CD14-positive monocyte (primary cell): ENCODE data around the gene DMXL1. TPM values are rescaled to one million over a fixed set of nuclear protein-coding genes. Genes with fewer than 3 reads are reported as not detected.

Experiments
- DNase-seq, 3 donors: peaks; one replicate each; pipeline ENCODE4 v3.0.0-alpha.2; 2011 to 2022
- H2AFZ ChIP-seq: 2 replicates; pipeline ENCODE4 v1.6.0; 2012; ENCODE audit warnings: mild to moderate bottlenecking, low read depth, low read length, inconsistent platforms; ENCODE audit not compliant: insufficient read depth, poor library complexity, severe bottlenecking
- H3K27ac ChIP-seq, 2 donors: 1 replicate in 1 of 2; 2 replicates in 1 of 2; pipeline ENCODE4 v1.5.1; 2012 to 2013; ENCODE audit warnings: low read length in 2 of 2, control low read depth in 1 of 2, inconsistent platforms in 1 of 2, low read depth in 1 of 2, mild to moderate bottlenecking in 1 of 2
- H3K27me3 ChIP-seq, 2 donors: one replicate each; pipeline versions ENCODE4 v1.6.0 to v1.6.1; 2011 to 2013; ENCODE audit warnings: low read length in 2 of 2; ENCODE audit not compliant: control insufficient read depth in 2 of 2, insufficient read depth in 2 of 2
- H3K36me3 ChIP-seq, 2 donors: replicated peaks in 1 of 2; 1 replicate in 1 of 2; 2 replicates in 1 of 2; pipeline versions ENCODE4 v1.5.1 to v1.6.1; 2012 to 2013; ENCODE audit warnings: low read length in 2 of 2, control low read depth in 1 of 2, inconsistent platforms in 1 of 2, mild to moderate bottlenecking in 1 of 2; ENCODE audit not compliant: insufficient read depth in 2 of 2, control insufficient read depth in 1 of 2
- H3K4me1 ChIP-seq, 2 donors: 1 replicate in 1 of 2; 2 replicates in 1 of 2; pipeline versions ENCODE4 v1.5.1 to v1.6.1; 2012 to 2013; ENCODE audit warnings: low read length in 2 of 2, control low read depth in 1 of 2, inconsistent platforms in 1 of 2, mild to moderate bottlenecking in 1 of 2, moderate library complexity in 1 of 2; ENCODE audit not compliant: insufficient read depth in 2 of 2, control insufficient read depth in 1 of 2
- H3K4me2 ChIP-seq: replicated peaks from 2 replicates; pipeline ENCODE3; 2012; ENCODE audit warnings: low read length, moderate library complexity, mild to moderate bottlenecking; ENCODE audit not compliant: poor library complexity, severe bottlenecking; ENCODE audit errors: extremely low read depth
- H3K4me3 ChIP-seq, 3 experiments: fragments of 200-600 bp in 1 of 3; sonication (generic) in 1 of 3; replicated peaks in 1 of 3; 1 replicate in 2 of 3; 2 replicates in 1 of 3; pipeline ENCODE4 v1.5.1; 2011 to 2013; ENCODE audit warnings: low read length in 3 of 3, mild to moderate bottlenecking in 3 of 3, control low read depth in 2 of 3, low read depth in 2 of 3, inconsistent platforms in 1 of 3, moderate library complexity in 1 of 3
- H3K79me2 ChIP-seq: 2 replicates; pipeline ENCODE4 v1.6.0; 2012; ENCODE audit warnings: mild to moderate bottlenecking, control low read depth, inconsistent platforms, low read length, moderate library complexity; ENCODE audit not compliant: insufficient read depth
- H3K9ac ChIP-seq: 2 replicates; pipeline ENCODE4 v1.6.0; 2017; ENCODE audit warnings: low read length, mild to moderate bottlenecking; ENCODE audit not compliant: insufficient read depth, poor library complexity, severe bottlenecking
- H3K9me3 ChIP-seq, 2 donors: replicated peaks in 1 of 2; 1 replicate in 1 of 2; 2 replicates in 1 of 2; pipeline versions ENCODE4 v1.5.1 to v1.6.1; 2012 to 2013; ENCODE audit warnings: low read length in 2 of 2, control low read depth in 1 of 2; ENCODE audit not compliant: control insufficient read depth in 1 of 2, insufficient read depth in 1 of 2
- H4K20me1 ChIP-seq: 2 replicates; pipeline ENCODE4 v1.6.0; 2012; ENCODE audit warnings: mild to moderate bottlenecking, low read length, control low read depth, moderate library complexity; ENCODE audit not compliant: insufficient read depth
- H3K27ac Mint-ChIP-seq, 7 donors: one replicate each; pipeline ENCODE4 v1.8.0; 2020; ENCODE audit warnings: mild to moderate bottlenecking in 7 of 7, mixed read lengths in 7 of 7, moderate library complexity in 6 of 7, inconsistent platforms in 2 of 7
- H3K27me3 Mint-ChIP-seq, 3 donors: one replicate each; pipeline ENCODE4 v1.8.0; 2021 to 2022; ENCODE audit warnings: low read depth in 3 of 3, mild to moderate bottlenecking in 3 of 3, mixed read lengths in 3 of 3, moderate library complexity in 3 of 3, inconsistent platforms in 1 of 3
- H3K36me3 Mint-ChIP-seq, 2 donors: one replicate each; pipeline ENCODE4 v1.8.0; 2020; ENCODE audit warnings: mixed read lengths in 2 of 2, inconsistent platforms in 1 of 2, mild to moderate bottlenecking in 1 of 2
- H3K4me1 Mint-ChIP-seq: one replicate; pipeline ENCODE4 v1.8.0; 2020; ENCODE audit warnings: mild to moderate bottlenecking, mixed read lengths
- H3K4me3 Mint-ChIP-seq, 2 donors: one replicate each; pipeline ENCODE4 v1.8.0; 2020; ENCODE audit warnings: mild to moderate bottlenecking in 2 of 2, mixed read lengths in 2 of 2, moderate library complexity in 1 of 2
- H3K9me3 Mint-ChIP-seq, 7 donors: one replicate each; pipeline ENCODE4 v1.8.0; 2020 to 2022; ENCODE audit warnings: mixed read lengths in 7 of 7, mild to moderate bottlenecking in 6 of 7, moderate library complexity in 6 of 7, inconsistent platforms in 2 of 7
- WGBS: methylation state at CpG from one replicate; pipeline ENCODE4 v1.1.5; 2013; ENCODE audit warnings: missing lambda C conversion rate; ENCODE audit not compliant: insufficient coverage; 5-methylcytosine and 5-hydroxymethylcytosine counted together
- intact Hi-C, 2 donors: fragments of 100-400 bp; cut with micrococcal nuclease; formaldehyde crosslinking; loops; one replicate each; pipeline versions ENCODE4 v1.15.0 to v1.15.1; 2023
- polyA plus RNA-seq, 3 donors: library from polyadenylated mRNA; depleted of rRNA in 1 of 3; unstranded in 2 of 3; stranded (reverse) in 1 of 3; fragments of 300-500 nt in 2 of 3; fragments of >200 nt in 1 of 3; fragmentation: Illumina TruSeq in 2 of 3; gene quantifications; 1 replicate in 2 of 3; 2 replicates in 1 of 3; pipeline ENCODE4 v1.2.3, GENCODE V29; 2012 to 2021
- TF ChIP-seq, protein P1 (sequence below): fragments of 200-600 bp; IDR thresholded peaks from one replicate; pipeline ENCODE4 v1.8.0; 2022; ENCODE audit warnings: antibody characterized with exemption, mild to moderate bottlenecking

DMXL1 gene
- polyA plus RNA-seq, 3 donors = 15.5 to 20.5 (median 19.5) TPM

DNA sequence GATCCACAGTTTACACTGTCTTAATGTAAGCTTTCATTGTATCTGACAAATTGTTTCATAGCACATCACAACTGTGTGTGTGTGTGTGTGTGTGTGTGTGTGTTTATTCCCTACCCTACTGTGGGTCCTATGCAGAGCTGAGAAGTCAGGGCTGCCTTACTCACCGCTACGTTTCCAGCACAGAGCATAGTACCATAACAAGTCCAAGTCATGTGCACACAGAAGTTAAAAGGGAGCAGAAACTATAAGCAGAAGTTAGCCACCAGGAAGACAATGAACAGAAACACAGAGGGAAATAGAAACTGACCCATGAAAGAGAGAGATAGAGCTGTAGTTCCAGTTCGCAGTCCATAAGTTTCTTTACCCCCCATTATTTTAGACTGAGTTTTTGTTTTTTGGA is 38.2 kb upstream of the DMXL1 start:
- H3K27me3 Mint-ChIP-seq = peaks cover 0 to 4% (median 2%) of the 10 kb centered on the region in 3 donors

DNA sequence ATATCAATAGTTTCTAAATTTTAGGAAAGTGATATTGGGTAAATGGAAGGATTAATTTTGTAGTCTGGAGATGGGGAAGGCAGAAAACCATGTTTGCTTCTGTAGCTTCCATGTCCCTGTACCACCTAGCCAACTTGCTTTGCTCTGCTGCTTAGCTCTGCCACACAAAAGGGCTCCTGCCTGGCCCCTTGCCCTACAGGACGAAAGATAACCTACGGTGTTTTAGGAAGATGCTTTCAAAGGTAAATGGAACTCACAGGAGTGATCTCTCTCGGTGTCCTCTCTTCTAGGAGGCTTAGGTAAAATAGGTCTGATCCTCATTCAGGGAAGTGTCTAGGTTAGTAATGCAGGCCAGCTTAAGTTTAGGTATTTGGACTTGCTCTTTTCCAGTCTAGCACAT is 37.8 kb upstream of the DMXL1 start:
- Histone ChIP-seq H3K79me2 (no peaks in the 10 kb centered on the region), H3K27me3 (no peaks in the 10 kb centered on the region), H2AFZ (peak overlapping the region; percentile 76), H3K9ac (no peak overlapping the region), H3K36me3 (no peaks in the 10 kb centered on the region), H4K20me1 (no peaks in the 10 kb centered on the region), H3K9me3 (no peaks in the 10 kb centered on the region), H3K4me3 (peak overlapping the region in 2 of 3 experiments; percentile 23 to 42), H3K4me1 (peaks cover 20 to 26% of the 10 kb centered on the region in 2 donors), H3K4me2 (peak overlapping the region; percentile 54), H3K27ac (peak overlapping the region; percentile 10 to 78)
- intact Hi-C loops = no loop called here
- Mint-ChIP-seq H3K36me3 (no peaks in the 10 kb centered on the region), H3K4me1 (peaks cover 28% of the 10 kb centered on the region), H3K4me3 (peak overlapping the region; percentile 56 to 78), H3K27ac (peak overlapping the region in 6 of 7 donors; percentile 27 to 91 (median 76)), H3K27me3 (peaks cover 0 to 4% (median 2%) of the 10 kb centered on the region in 3 donors), H3K9me3 (no peaks in the 10 kb centered on the region)
- 80% methylated on average over 2 of the region's 3 CpGs for WGBS
- DNase-seq = no peak
- TF ChIP-seq, protein P1, sequence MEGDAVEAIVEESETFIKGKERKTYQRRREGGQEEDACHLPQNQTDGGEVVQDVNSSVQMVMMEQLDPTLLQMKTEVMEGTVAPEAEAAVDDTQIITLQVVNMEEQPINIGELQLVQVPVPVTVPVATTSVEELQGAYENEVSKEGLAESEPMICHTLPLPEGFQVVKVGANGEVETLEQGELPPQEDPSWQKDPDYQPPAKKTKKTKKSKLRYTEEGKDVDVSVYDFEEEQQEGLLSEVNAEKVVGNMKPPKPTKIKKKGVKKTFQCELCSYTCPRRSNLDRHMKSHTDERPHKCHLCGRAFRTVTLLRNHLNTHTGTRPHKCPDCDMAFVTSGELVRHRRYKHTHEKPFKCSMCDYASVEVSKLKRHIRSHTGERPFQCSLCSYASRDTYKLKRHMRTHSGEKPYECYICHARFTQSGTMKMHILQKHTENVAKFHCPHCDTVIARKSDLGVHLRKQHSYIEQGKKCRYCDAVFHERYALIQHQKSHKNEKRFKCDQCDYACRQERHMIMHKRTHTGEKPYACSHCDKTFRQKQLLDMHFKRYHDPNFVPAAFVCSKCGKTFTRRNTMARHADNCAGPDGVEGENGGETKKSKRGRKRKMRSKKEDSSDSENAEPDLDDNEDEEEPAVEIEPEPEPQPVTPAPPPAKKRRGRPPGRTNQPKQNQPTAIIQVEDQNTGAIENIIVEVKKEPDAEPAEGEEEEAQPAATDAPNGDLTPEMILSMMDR = no peak

More for the DNA sequence above, 38.2 kb upstream of the DMXL1 start:
- Histone ChIP-seq H3K79me2 (no peaks in the 10 kb centered on the region), H3K4me1 (peaks cover 20 to 26% of the 10 kb centered on the region in 2 donors), H3K27me3 (no peaks in the 10 kb centered on the region), H3K9ac (no peak overlapping the region), H2AFZ (peak overlapping the region; percentile 76), H3K27ac (peak overlapping the region; percentile 12 to 78), H3K36me3 (no peaks in the 10 kb centered on the region), H3K4me2 (peak overlapping the region; percentile 54), H3K9me3 (no peaks in the 10 kb centered on the region), H4K20me1 (no peaks in the 10 kb centered on the region), H3K4me3 (peak overlapping the region in 2 of 3 experiments; percentile 23 to 42)
- WGBS = no CpG with 5 or more reads among the region's 3 CpGs
- peak; percentile 57 to 79 (median 69) for DNase-seq
- H3K4me3 Mint-ChIP-seq = peak overlapping the region; percentile 56 to 78
- TF ChIP-seq, protein P1 = no peak
- no peaks in the 10 kb centered on the region for H3K36me3 Mint-ChIP-seq
- intact Hi-C loops = no loop called here
- peak overlapping the region; percentile 59 to 91 (median 73) for H3K27ac Mint-ChIP-seq
- H3K9me3 Mint-ChIP-seq = no peaks in the 10 kb centered on the region
- H3K4me1 Mint-ChIP-seq = peaks cover 28% of the 10 kb centered on the region
